PC-3 (cell line): ENCODE results near the gene TMEM250. TPM values are rescaled to one million over a fixed set of nuclear protein-coding genes. Genes with fewer than 3 reads are reported as not detected.

Source experiments
- ATAC-seq: fragments of 200-7000 bp; cut with Tn5 transposase; 2 replicates; pipeline ENCODE4 v1.9.1; 2020; ENCODE audit warnings: mild to moderate bottlenecking, moderate library complexity
- BruUV-seq: library from RNA; stranded (reverse); fragments of 400-500 nt; replicated peaks from 2 replicates; lab custom pipeline; 2021; lab: Mats Ljungman, UMichigan
- CTCF ChIA-PET: fragments of 300-600 bp; sonication (Branson Sonifier 250); formaldehyde crosslinking; loops from one replicate; lab custom pipeline; 2022; ENCODE audit warnings: antibody characterized with exemption; lab: Charles Lee
- POLR2A ChIA-PET: fragments of 300-600 bp; sonication (Branson Sonifier 250); formaldehyde crosslinking; loops from one replicate; lab custom pipeline; 2022; ENCODE audit warnings: antibody characterized with exemption; ENCODE audit not compliant: unreplicated experiment; lab: Charles Lee
- DNase-seq: peaks from one replicate; pipeline ENCODE4 v3.0.0-alpha.2; 2015
- H2AFZ ChIP-seq: fragments of 300-600 bp; sonication (generic); 2 replicates; pipeline ENCODE4 v1.6.0; 2016; ENCODE audit warnings: antibody characterized with exemption, low read length
- H3F3A ChIP-seq: fragments of 300-600 bp; sonication (generic); one replicate; pipeline ENCODE4 v1.6.0; 2017; ENCODE audit warnings: antibody characterized with exemption, low read length, control low read depth, mild to moderate bottlenecking; ENCODE audit not compliant: unreplicated experiment
- H3K27ac ChIP-seq: fragments of 300-600 bp; sonication (generic); 2 replicates; pipeline ENCODE4 v1.5.1; 2016; ENCODE audit warnings: mild to moderate bottlenecking, low read length
- H3K27me3 ChIP-seq: fragments of 300-600 bp; sonication (generic); 2 replicates; pipeline ENCODE4 v1.6.1; 2016; ENCODE audit warnings: low read length, mixed read lengths
- H3K36me3 ChIP-seq: fragments of 300-600 bp; sonication (generic); 2 replicates; pipeline ENCODE4 v1.6.1; 2016; ENCODE audit warnings: low read depth, mixed run types, low read length, mixed read lengths
- H3K4me1 ChIP-seq: fragments of 300-600 bp; sonication (generic); 2 replicates; pipeline ENCODE4 v1.5.1; 2016; ENCODE audit warnings: low read length; ENCODE audit not compliant: insufficient read depth
- H3K4me2 ChIP-seq: fragments of 300-600 bp; sonication (generic); 2 replicates; pipeline ENCODE4 v1.6.0; 2016; ENCODE audit warnings: low read length
- H3K4me3 ChIP-seq: fragments of 300-600 bp; sonication (generic); 2 replicates; pipeline ENCODE4 v1.5.1; 2016; ENCODE audit warnings: mild to moderate bottlenecking, low read length, mixed read lengths
- H3K79me2 ChIP-seq: fragments of 300-600 bp; sonication (generic); 2 replicates; pipeline ENCODE4 v1.6.1; 2017; ENCODE audit warnings: low read length, mixed read lengths
- H3K9ac ChIP-seq: fragments of 300-600 bp; sonication (generic); 2 replicates; pipeline ENCODE4 v1.6.0; 2016; ENCODE audit warnings: mild to moderate bottlenecking, low read length
- H3K9me2 ChIP-seq: fragments of 300-600 bp; sonication (generic); replicated peaks from 2 replicates; pipeline ENCODE4 v1.6.1; 2016; ENCODE audit warnings: mixed run types, low read length, mixed read lengths
- H3K9me3 ChIP-seq: fragments of 300-600 bp; sonication (generic); 2 replicates; pipeline ENCODE4 v1.6.1; 2016; ENCODE audit warnings: low read length, mixed read lengths
- H4K20me1 ChIP-seq: fragments of 300-600 bp; sonication (generic); 2 replicates; pipeline ENCODE4 v1.6.1; 2016; ENCODE audit warnings: low read length, mixed read lengths
- EZH2 ChIP-seq: fragments of 300-600 bp; sonication (generic); IDR thresholded peaks from one replicate; pipeline ENCODE4 v1.6.1; 2017; ENCODE audit warnings: antibody characterized with exemption, mild to moderate bottlenecking, low read length; ENCODE audit not compliant: unreplicated experiment
- EZH2phosphoT487 ChIP-seq: fragments of 300-600 bp; sonication (generic); IDR thresholded peaks from 2 replicates; pipeline ENCODE4 v1.6.1; 2018; ENCODE audit warnings: mild to moderate bottlenecking, antibody characterized with exemption, low read length, borderline replicate concordance
- intact Hi-C: fragments of 100-400 bp; cut with micrococcal nuclease; formaldehyde crosslinking; loops from 2 replicates; pipeline ENCODE4 v1.9.0; 2023
- total RNA-seq: library from RNA; depleted of rRNA; stranded (reverse); fragments of >200 nt; gene quantifications from 2 replicates; pipeline ENCODE4 v1.2.3, GENCODE V29; 2014
- TF ChIP-seq, protein P1 (sequence below): fragments of 300-600 bp; sonication (generic); conservative IDR thresholded peaks from 2 replicates; pipeline ENCODE4 v1.5.1; 2017; ENCODE audit warnings: antibody characterized with exemption, low read depth, mild to moderate bottlenecking, low read length

Gene TMEM250
- total RNA-seq, 1 experiment from 2014 or later, result 64.7 TPM

DNA sequence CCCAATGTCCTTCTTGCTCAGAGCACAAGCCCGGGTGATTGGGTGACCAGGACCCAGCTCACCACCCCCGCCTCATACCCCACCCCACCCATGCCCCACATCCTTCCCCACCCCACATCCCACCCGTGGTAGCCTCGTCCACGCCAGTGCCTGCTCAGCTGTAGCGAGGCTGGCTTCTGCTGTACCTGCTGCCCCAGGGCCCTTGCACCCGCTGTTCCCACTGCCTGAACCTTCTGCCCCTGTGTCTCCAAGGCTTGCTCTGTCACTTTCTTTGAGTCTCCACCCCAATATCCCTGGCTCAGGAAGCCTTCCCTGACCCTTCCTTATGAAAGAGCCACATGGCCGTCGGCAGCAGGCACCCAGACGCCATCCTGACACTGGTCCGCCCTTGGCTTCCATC, 20.5 kb downstream of the TMEM250 start:
- peaks cover 14% of the 10 kb centered on the region for H3K79me2 ChIP-seq
- H3K4me3 ChIP-seq, result no peak overlapping the region
- no peaks in the 10 kb centered on the region for H3K36me3 ChIP-seq
- intact Hi-C loops, result no loop called here
- ATAC-seq, result no peak
- no peaks in the 10 kb centered on the region for H3F3A ChIP-seq
- no peak for DNase-seq
- ChIA-PET CTCF (no interaction called here), POLR2A (no interaction called here)
- no peak overlapping the region for H2AFZ ChIP-seq
- no TSS peak for BruUV-seq
- no peak overlapping the region for H3K9ac ChIP-seq
- H4K20me1 ChIP-seq, result no peaks in the 10 kb centered on the region
- H3K27me3 ChIP-seq, result no peaks in the 10 kb centered on the region
- H3K27ac ChIP-seq, result no peak overlapping the region
- H3K9me3 ChIP-seq, result no peaks in the 10 kb centered on the region
- TF ChIP-seq, protein P1, sequence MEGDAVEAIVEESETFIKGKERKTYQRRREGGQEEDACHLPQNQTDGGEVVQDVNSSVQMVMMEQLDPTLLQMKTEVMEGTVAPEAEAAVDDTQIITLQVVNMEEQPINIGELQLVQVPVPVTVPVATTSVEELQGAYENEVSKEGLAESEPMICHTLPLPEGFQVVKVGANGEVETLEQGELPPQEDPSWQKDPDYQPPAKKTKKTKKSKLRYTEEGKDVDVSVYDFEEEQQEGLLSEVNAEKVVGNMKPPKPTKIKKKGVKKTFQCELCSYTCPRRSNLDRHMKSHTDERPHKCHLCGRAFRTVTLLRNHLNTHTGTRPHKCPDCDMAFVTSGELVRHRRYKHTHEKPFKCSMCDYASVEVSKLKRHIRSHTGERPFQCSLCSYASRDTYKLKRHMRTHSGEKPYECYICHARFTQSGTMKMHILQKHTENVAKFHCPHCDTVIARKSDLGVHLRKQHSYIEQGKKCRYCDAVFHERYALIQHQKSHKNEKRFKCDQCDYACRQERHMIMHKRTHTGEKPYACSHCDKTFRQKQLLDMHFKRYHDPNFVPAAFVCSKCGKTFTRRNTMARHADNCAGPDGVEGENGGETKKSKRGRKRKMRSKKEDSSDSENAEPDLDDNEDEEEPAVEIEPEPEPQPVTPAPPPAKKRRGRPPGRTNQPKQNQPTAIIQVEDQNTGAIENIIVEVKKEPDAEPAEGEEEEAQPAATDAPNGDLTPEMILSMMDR, result no peak
- H3K4me2 ChIP-seq, result no peak overlapping the region
- H3K4me1 ChIP-seq, result peaks cover 8% of the 10 kb centered on the region; the same call in 1 of the 2 replicates
- no peaks in the 10 kb centered on the region for H3K9me2 ChIP-seq

DNA sequence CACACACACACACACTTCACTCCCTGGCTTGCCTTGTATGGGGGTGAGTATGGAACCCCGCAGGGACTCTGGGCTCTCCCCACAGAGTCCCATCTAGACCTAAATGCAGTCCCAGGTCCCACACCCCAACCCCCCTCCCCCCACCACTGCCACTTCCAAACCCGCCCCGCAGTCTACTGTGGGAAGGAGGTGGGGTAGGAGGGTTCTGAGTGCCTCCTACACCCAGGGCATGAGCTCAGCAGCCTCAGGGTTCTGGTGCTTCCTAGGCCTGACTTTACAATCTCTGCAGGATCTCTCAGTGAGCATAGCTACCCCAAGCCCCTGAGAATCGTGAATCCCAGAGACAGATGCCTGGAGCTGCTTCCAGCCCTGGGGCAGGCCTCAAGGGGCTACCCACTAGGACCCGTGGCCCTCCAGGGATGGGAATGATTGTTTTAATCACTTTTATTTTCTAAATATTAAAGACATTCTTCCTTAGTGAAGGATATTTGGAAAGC, 22.1 kb downstream of the TMEM250 start:
- TF ChIP-seq EZH2phosphoT487 (no peak), EZH2 (no peak)
- TF ChIP-seq, protein P1, result no peak
- ChIA-PET CTCF (interaction anchor here (0.6 kb wide), 1 partner anchor 13 kb away, joined by 5 read pairs; no protein-coding TSS in a partner anchor), POLR2A (no interaction called here)
- Histone ChIP-seq H3K27me3 (no peaks in the 10 kb centered on the region), H3K4me3 (no peak overlapping the region), H3K9me3 (no peaks in the 10 kb centered on the region), H3K79me2 (peaks cover 30% of the 10 kb centered on the region), H3K4me2 (no peak overlapping the region), H3K27ac (no peak overlapping the region), H3K4me1 (peaks cover 9% of the 10 kb centered on the region; the same call in 1 of the 2 replicates), H3K9me2 (no peaks in the 10 kb centered on the region), H2AFZ (no peak overlapping the region), H3F3A (no peaks in the 10 kb centered on the region), H3K36me3 (no peaks in the 10 kb centered on the region), H4K20me1 (no peaks in the 10 kb centered on the region), H3K9ac (no peak overlapping the region)
- BruUV-seq, result no TSS peak
- ATAC-seq (no peak), DNase-seq (no peak)
- intact Hi-C loops, result no loop called here
